ENCODE data around the gene LGR5. TPM values are rescaled to one million over a fixed set of nuclear protein-coding genes. Genes with fewer than 3 reads are reported as not detected.

Gene LGR5, protein sequence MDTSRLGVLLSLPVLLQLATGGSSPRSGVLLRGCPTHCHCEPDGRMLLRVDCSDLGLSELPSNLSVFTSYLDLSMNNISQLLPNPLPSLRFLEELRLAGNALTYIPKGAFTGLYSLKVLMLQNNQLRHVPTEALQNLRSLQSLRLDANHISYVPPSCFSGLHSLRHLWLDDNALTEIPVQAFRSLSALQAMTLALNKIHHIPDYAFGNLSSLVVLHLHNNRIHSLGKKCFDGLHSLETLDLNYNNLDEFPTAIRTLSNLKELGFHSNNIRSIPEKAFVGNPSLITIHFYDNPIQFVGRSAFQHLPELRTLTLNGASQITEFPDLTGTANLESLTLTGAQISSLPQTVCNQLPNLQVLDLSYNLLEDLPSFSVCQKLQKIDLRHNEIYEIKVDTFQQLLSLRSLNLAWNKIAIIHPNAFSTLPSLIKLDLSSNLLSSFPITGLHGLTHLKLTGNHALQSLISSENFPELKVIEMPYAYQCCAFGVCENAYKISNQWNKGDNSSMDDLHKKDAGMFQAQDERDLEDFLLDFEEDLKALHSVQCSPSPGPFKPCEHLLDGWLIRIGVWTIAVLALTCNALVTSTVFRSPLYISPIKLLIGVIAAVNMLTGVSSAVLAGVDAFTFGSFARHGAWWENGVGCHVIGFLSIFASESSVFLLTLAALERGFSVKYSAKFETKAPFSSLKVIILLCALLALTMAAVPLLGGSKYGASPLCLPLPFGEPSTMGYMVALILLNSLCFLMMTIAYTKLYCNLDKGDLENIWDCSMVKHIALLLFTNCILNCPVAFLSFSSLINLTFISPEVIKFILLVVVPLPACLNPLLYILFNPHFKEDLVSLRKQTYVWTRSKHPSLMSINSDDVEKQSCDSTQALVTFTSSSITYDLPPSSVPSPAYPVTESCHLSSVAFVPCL
- not detected for total RNA-seq

DNA sequence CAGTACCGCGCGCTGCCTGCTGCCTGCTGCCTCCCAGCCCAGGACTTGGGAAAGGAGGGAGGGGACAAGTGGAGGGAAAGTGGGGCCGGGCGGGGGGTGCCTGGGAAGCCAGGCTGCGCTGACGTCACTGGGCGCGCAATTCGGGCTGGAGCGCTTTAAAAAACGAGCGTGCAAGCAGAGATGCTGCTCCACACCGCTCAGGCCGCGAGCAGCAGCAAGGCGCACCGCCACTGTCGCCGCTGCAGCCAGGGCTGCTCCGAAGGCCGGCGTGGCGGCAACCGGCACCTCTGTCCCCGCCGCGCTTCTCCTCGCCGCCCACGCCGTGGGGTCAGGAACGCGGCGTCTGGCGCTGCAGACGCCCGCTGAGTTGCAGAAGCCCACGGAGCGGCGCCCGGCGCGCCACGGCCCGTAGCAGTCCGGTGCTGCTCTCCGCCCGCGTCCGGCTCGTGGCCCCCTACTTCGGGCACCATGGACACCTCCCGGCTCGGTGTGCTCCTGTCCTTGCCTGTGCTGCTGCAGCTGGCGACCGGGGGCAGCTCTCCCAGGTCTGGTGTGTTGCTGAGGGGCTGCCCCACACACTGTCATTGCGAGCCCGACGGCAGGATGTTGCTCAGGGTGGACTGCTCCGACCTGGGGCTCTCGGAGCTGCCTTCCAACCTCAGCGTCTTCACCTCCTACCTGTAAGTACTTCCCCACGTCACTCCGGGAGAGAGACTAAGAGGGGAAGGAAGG, at the start of gene LGR5:
TSS of gene LGR5 (plus strand) at position 186 of the 732 bp plus-strand sequence. CDS start at position 469, 283 bp downstream.
- Mint-ChIP-seq H3K27ac (no peak within 1 kb of the TSS), H3K4me1 (peaks cover 18% of the 10 kb centered on the region), H3K9me3 (peaks cover 20% of the 10 kb centered on the region), H3K4me3 (peak within 1 kb of the TSS; percentile 66), H3K27me3 (peaks cover 63% of the 10 kb centered on the region), H3K36me3 (no peaks in the 10 kb centered on the region)
- ATAC-seq (ENCODE audit: low read depth) = peak; percentile 59
- POLR2A ChIA-PET = no interaction called here
- DNase-seq = peak; percentile 43

GRCh38 chr12:71392521-71393145, 47.0 kb upstream of the LGR5 start:
- ATAC-seq (ENCODE audit: low read depth) = peak; percentile 47
- Mint-ChIP-seq H3K4me1 (no peaks in the 10 kb centered on the region), H3K36me3 (no peaks in the 10 kb centered on the region), H3K4me3 (no peak overlapping the region), H3K27ac (no peak overlapping the region), H3K27me3 (no peaks in the 10 kb centered on the region), H3K9me3 (no peaks in the 10 kb centered on the region)
- DNase-seq = no peak
- POLR2A ChIA-PET = no interaction called here

GRCh38 chr12:71393625-71394024, 46.0 kb upstream of the LGR5 start:
- Mint-ChIP-seq H3K27ac (no peak overlapping the region), H3K27me3 (no peaks in the 10 kb centered on the region), H3K4me1 (no peaks in the 10 kb centered on the region), H3K36me3 (no peaks in the 10 kb centered on the region), H3K4me3 (no peak overlapping the region), H3K9me3 (no peaks in the 10 kb centered on the region)
- POLR2A ChIA-PET = no interaction called here
- no peak for DNase-seq
- no peak for ATAC-seq (ENCODE audit: low read depth)

DNA sequence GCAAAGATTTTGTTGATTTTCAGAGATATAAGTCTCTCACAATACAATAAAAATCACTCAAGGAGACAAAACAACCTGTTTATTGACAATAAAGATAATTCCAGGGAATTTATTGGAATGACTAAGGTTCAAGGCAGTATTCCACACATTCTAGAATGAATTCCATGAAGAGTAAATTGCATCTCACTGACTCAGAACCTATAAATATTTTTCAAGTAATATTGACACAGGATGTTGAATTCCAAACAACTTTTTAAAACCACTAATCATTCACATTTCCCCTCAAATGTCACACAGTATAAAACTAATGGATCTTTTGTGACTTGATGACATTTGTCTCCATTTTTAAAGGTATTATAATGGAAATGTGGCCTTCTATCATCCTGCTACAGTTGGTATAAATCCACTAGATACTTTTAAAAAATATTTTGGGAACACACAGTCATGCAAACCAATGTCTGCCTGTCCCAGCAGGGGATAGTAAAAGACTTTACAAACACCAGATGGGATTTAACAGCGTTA, 42.1 kb upstream of the LGR5 start:
- ATAC-seq (ENCODE audit: low read depth) (no peak), DNase-seq (no peak)
- POLR2A ChIA-PET = no interaction called here
- Mint-ChIP-seq H3K4me1 (no peaks in the 10 kb centered on the region), H3K36me3 (no peaks in the 10 kb centered on the region), H3K27me3 (peaks cover under 1% of the 10 kb centered on the region), H3K27ac (no peak overlapping the region), H3K4me3 (no peak overlapping the region), H3K9me3 (no peaks in the 10 kb centered on the region)

GRCh38 chr12:71399197-71399596, 40.4 kb upstream of the LGR5 start:
- POLR2A ChIA-PET = no interaction called here
- ATAC-seq (ENCODE audit: low read depth) = no peak
- Mint-ChIP-seq H3K36me3 (no peaks in the 10 kb centered on the region), H3K27me3 (peaks cover 2% of the 10 kb centered on the region), H3K4me3 (no peak overlapping the region), H3K4me1 (no peaks in the 10 kb centered on the region), H3K9me3 (no peaks in the 10 kb centered on the region), H3K27ac (no peak overlapping the region)
- no peak for DNase-seq

- no peaks in the 10 kb centered on the region for H3K36me3 Mint-ChIP-seq
- POLR2A ChIA-PET = no interaction called here
- no peak for DNase-seq
- peaks cover 2% of the 10 kb centered on the region for H3K27me3 Mint-ChIP-seq
- H3K27ac Mint-ChIP-seq = no peak overlapping the region
- ATAC-seq (ENCODE audit: low read depth) = no peak
- H3K9me3 Mint-ChIP-seq = no peaks in the 10 kb centered on the region
- no peak overlapping the region for H3K4me3 Mint-ChIP-seq
- no peaks in the 10 kb centered on the region for H3K4me1 Mint-ChIP-seq
Measured at GRCh38 chr12:71400481-71400880, 39.1 kb upstream of the LGR5 start.

DNA sequence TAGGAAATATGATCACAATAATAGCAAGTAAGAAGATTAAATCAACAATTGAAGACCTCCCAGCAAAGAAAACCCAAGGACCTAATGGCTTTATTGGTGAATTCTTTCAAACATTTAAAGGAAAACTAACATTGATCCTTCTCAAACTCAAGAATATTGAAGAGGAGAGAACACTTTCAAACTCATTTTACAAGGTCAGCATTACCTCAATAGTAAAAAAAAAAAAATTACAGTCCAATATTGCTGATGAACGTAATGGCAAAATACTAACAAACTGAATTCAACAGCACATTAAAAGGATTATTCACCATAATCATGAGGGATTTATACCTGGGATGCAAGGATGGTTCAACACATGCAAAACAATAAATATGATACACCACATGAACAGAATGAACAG, 33.7 kb upstream of the LGR5 start:
- Mint-ChIP-seq H3K9me3 (peaks cover 2% of the 10 kb centered on the region), H3K27me3 (peaks cover 2% of the 10 kb centered on the region), H3K4me3 (no peak overlapping the region), H3K4me1 (no peaks in the 10 kb centered on the region), H3K36me3 (no peaks in the 10 kb centered on the region), H3K27ac (no peak overlapping the region)
- ATAC-seq (ENCODE audit: low read depth) = no peak
- POLR2A ChIA-PET = no interaction called here
- DNase-seq = no peak

- no peak for ATAC-seq (ENCODE audit: low read depth)
- H3K27ac Mint-ChIP-seq = no peak overlapping the region
- H3K4me1 Mint-ChIP-seq = no peaks in the 10 kb centered on the region
- H3K9me3 Mint-ChIP-seq = peaks cover 5% of the 10 kb centered on the region
- no peak for DNase-seq
- H3K4me3 Mint-ChIP-seq = no peak overlapping the region
- POLR2A ChIA-PET = no interaction called here
- peaks cover 3% of the 10 kb centered on the region for H3K27me3 Mint-ChIP-seq
- no peaks in the 10 kb centered on the region for H3K36me3 Mint-ChIP-seq
Measured at GRCh38 chr12:71407732-71408131, 31.9 kb upstream of the LGR5 start.

- ATAC-seq (ENCODE audit: low read depth) = no peak
- Mint-ChIP-seq H3K9me3 (peaks cover 8% of the 10 kb centered on the region), H3K36me3 (no peaks in the 10 kb centered on the region), H3K4me3 (no peak overlapping the region), H3K27ac (no peak overlapping the region), H3K27me3 (peaks cover 5% of the 10 kb centered on the region), H3K4me1 (no peaks in the 10 kb centered on the region)
- POLR2A ChIA-PET = no interaction called here
- DNase-seq = no peak
Measured at GRCh38 chr12:71410844-71411243, 28.8 kb upstream of the LGR5 start.

- DNase-seq (no peak), ATAC-seq (ENCODE audit: low read depth) (no peak)
- Mint-ChIP-seq H3K9me3 (peaks cover 8% of the 10 kb centered on the region), H3K27ac (no peak overlapping the region), H3K4me3 (no peak overlapping the region), H3K36me3 (no peaks in the 10 kb centered on the region), H3K4me1 (no peaks in the 10 kb centered on the region), H3K27me3 (peaks cover 5% of the 10 kb centered on the region)
- POLR2A ChIA-PET = no interaction called here
Measured at GRCh38 chr12:71411635-71412034, 28.0 kb upstream of the LGR5 start.

GRCh38 chr12:71415336-71416231, 24.0 kb upstream of the LGR5 start:
- POLR2A ChIA-PET = no interaction called here
- DNase-seq = no peak
- ATAC-seq (ENCODE audit: low read depth) = no peak
- H3K9me3 Mint-ChIP-seq = peaks cover 7% of the 10 kb centered on the region
- H3K27me3 Mint-ChIP-seq = peaks cover 8% of the 10 kb centered on the region
- no peak overlapping the region for H3K27ac Mint-ChIP-seq
- H3K4me1 Mint-ChIP-seq = no peaks in the 10 kb centered on the region
- H3K36me3 Mint-ChIP-seq = no peaks in the 10 kb centered on the region
- H3K4me3 Mint-ChIP-seq = no peak overlapping the region

GRCh38 chr12:71417181-71417580, 22.4 kb upstream of the LGR5 start:
- no peak for DNase-seq
- peaks cover 4% of the 10 kb centered on the region for H3K9me3 Mint-ChIP-seq
- ATAC-seq (ENCODE audit: low read depth) = no peak
- no peaks in the 10 kb centered on the region for H3K36me3 Mint-ChIP-seq
- POLR2A ChIA-PET = no interaction called here
- H3K4me3 Mint-ChIP-seq = no peak overlapping the region
- H3K27ac Mint-ChIP-seq = no peak overlapping the region
- H3K27me3 Mint-ChIP-seq = peaks cover 5% of the 10 kb centered on the region
- no peaks in the 10 kb centered on the region for H3K4me1 Mint-ChIP-seq
